Psoas muscle (tissue), 8 donors: Measurements from ENCODE around the gene GJA4. TPM values are rescaled to one million over a fixed set of nuclear protein-coding genes. Genes with fewer than 3 reads are reported as not detected.

Experiments
- ATAC-seq, 4 donors: fragments of 200-7000 bp; cut with Tn5 transposase; one replicate each; pipeline ENCODE4 v1.9.1; 2020; ENCODE audit warnings: moderate library complexity in 3 of 4, mild to moderate bottlenecking in 2 of 4
- DNase-seq, 2 donors: peaks; one replicate each; pipeline ENCODE4 v3.0.0-alpha.2; 2020
- H3K27ac ChIP-seq: fragments of 200-600 bp; one replicate; pipeline ENCODE4 v1.8.0; 2022
- H3K27me3 ChIP-seq, 3 donors: fragments of 200-600 bp in 1 of 3; one replicate each; pipeline versions ENCODE4 v1.6.1 to v1.8.0; 2013 to 2022; ENCODE audit warnings: low read length in 2 of 3, mild to moderate bottlenecking in 2 of 3, moderate library complexity in 1 of 3; ENCODE audit not compliant: insufficient read depth in 3 of 3
- H3K36me3 ChIP-seq, 2 donors: fragments of 200-600 bp in 1 of 2; one replicate each; pipeline versions ENCODE4 v1.6.1 to v1.8.0; 2013 to 2022; ENCODE audit warnings: low read depth in 1 of 2, mild to moderate bottlenecking in 1 of 2, moderate library complexity in 1 of 2; ENCODE audit not compliant: insufficient read depth in 1 of 2
- H3K4me1 ChIP-seq: fragments of 200-600 bp; one replicate; pipeline ENCODE4 v1.8.0; 2022
- H3K4me3 ChIP-seq: fragments of 200-600 bp; one replicate; pipeline ENCODE4 v1.8.0; 2022; ENCODE audit warnings: mild to moderate bottlenecking
- H3K9me3 ChIP-seq: fragments of 200-600 bp; one replicate; pipeline ENCODE4 v1.8.0; 2022
- WGBS, 3 donors: extraction: QIAGEN DNeasy Blood & Tissue Kit; methylation state at CpG; one replicate each; pipeline versions ENCODE4 v1.1.6 to v1.1.7; 2013; 5-methylcytosine and 5-hydroxymethylcytosine counted together
- intact Hi-C, 2 donors: fragments of 100-400 bp; cut with DNase I; formaldehyde crosslinking; loops; one replicate each; pipeline versions ENCODE4 v1.11.0 to v1.14.2; 2022
- polyA plus RNA-seq, 3 donors: library from polyadenylated mRNA; stranded (reverse); fragments of 200-250 nt; gene quantifications; one replicate each; pipeline ENCODE4 v1.2.3, GENCODE V29; 2013
- total RNA-seq, 4 donors: library from RNA; stranded (reverse); fragmentation: NEBNext Ultra II Directional in 2 of 4; extraction: Animal tissue kit (Norgen Biotek cat#: 25700) in 2 of 4; gene quantifications; one replicate each; pipeline versions ENCODE4 v1.2.1 to v1.2.4, GENCODE V29; 2021 to 2023
- TF ChIP-seq, protein P1 (sequence below): fragments of 200-600 bp; IDR thresholded peaks from one replicate; pipeline ENCODE4 v1.8.0; 2022; ENCODE audit warnings: antibody characterized with exemption
- donor health status: healthy with polysubstance abuse.
- donor health status: DM: no; HTN: no; CAD: no; lungs with moderate emphysema.
- donor health status: Bipolar disorder and iron deficiency.
- donor health status: healthy.
- donor health status: DM: yes; HTN: yes; CAD: no.
- donor health status: DM: no; HTN: no; CAD: no.
- donor health status: DM: no; HTN: no; CAD: no.
- donor health status: DM: yes; HTN: yes; CAD: no.

Gene GJA4
- total and polyA plus RNA-seq, 7 donors, result 9.1 to 19.7 (median 11.6) TPM

DNA sequence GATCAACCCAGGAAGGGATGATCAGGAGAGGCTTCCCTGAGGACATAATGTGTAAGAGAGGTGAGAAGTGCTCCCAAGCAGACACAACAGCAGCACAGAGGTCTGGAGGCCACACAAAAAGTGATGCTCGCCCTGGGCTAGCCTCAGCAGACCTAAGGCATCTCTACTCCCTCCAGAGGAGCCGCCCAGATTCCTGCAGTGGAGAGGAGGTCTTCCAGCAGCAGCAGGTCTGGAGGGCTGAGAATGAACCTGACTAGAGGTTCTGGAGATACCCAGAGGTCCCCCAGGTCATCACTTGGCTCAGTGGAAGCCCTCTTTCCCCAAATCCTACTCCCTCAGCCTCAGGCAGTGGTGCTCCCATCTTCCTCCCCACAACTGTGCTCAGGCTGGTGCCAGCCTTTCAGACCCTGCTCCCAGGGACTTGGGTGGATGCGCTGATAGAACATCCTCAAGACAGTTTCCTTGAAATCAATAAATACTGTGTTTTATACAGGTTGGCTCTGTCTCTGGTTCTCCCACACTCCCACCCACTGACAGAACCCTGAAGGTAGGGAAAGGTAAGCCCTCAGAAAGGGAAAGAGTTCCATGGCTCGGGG, 6.8 kb upstream of the GJA4 start:
- Histone ChIP-seq H3K36me3 (no peaks in the 10 kb centered on the region), H3K27me3 (peaks cover 0 to 25% (median 15%) of the 10 kb centered on the region in 3 donors), H3K4me1 (peaks cover 7% of the 10 kb centered on the region), H3K4me3 (no peak overlapping the region), H3K27ac (no peak overlapping the region), H3K9me3 (no peaks in the 10 kb centered on the region)
- ATAC-seq (no peak), DNase-seq (no peak)
- intact Hi-C loops, result loop anchor here (1.0 to 5.0 kb wide), 4 partner anchors 66 to 81 kb away; no protein-coding TSS in a partner anchor
- TF ChIP-seq, protein P1, sequence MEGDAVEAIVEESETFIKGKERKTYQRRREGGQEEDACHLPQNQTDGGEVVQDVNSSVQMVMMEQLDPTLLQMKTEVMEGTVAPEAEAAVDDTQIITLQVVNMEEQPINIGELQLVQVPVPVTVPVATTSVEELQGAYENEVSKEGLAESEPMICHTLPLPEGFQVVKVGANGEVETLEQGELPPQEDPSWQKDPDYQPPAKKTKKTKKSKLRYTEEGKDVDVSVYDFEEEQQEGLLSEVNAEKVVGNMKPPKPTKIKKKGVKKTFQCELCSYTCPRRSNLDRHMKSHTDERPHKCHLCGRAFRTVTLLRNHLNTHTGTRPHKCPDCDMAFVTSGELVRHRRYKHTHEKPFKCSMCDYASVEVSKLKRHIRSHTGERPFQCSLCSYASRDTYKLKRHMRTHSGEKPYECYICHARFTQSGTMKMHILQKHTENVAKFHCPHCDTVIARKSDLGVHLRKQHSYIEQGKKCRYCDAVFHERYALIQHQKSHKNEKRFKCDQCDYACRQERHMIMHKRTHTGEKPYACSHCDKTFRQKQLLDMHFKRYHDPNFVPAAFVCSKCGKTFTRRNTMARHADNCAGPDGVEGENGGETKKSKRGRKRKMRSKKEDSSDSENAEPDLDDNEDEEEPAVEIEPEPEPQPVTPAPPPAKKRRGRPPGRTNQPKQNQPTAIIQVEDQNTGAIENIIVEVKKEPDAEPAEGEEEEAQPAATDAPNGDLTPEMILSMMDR, result no peak
- WGBS, 3 donors, result 61 to 68% (median 63%) methylated on average over 4 of the region's 4 CpGs

GRCh38 chr1:34786521-34787325, 6.1 kb upstream of the GJA4 start:
- intact Hi-C loops, result loop anchor here (1.0 to 5.0 kb wide), 4 partner anchors 66 to 81 kb away; no protein-coding TSS in a partner anchor
- ATAC-seq (peak; percentile 74 to 89 (median 78)), DNase-seq (peak; percentile 44 to 67)
- TF ChIP-seq, protein P1, result peak; percentile 83
- Histone ChIP-seq H3K9me3 (no peaks in the 10 kb centered on the region), H3K4me1 (peaks cover 7% of the 10 kb centered on the region), H3K27ac (no peak overlapping the region), H3K36me3 (no peaks in the 10 kb centered on the region), H3K4me3 (no peak overlapping the region), H3K27me3 (peaks cover 0 to 17% (median 9%) of the 10 kb centered on the region in 3 donors)
- WGBS, 3 donors, result 44 to 50% (median 45%) methylated on average over 14 of the region's 14 CpGs

GRCh38 chr1:34787461-34788420, 5.1 kb upstream of the GJA4 start:
- H3K4me3 ChIP-seq, result no peak overlapping the region
- intact Hi-C loops, result loop anchor here (2.0 to 5.0 kb wide), 3 partner anchors 65 to 80 kb away; no protein-coding TSS in a partner anchor
- H3K9me3 ChIP-seq, result no peaks in the 10 kb centered on the region
- no peaks in the 10 kb centered on the region for H3K36me3 ChIP-seq
- ATAC-seq (peak in 2 of 4 donors; percentile 12 to 51), DNase-seq (no peak)
- TF ChIP-seq, protein P1, result no peak
- H3K27me3 ChIP-seq, result peaks cover 0 to 7% (median 2%) of the 10 kb centered on the region in 3 donors
- H3K4me1 ChIP-seq, result peaks cover 7% of the 10 kb centered on the region
- no peak overlapping the region for H3K27ac ChIP-seq
- 34 to 41% (median 38%) methylated on average over 8 to 9 of the region's 9 CpGs for WGBS, 3 donors

DNA sequence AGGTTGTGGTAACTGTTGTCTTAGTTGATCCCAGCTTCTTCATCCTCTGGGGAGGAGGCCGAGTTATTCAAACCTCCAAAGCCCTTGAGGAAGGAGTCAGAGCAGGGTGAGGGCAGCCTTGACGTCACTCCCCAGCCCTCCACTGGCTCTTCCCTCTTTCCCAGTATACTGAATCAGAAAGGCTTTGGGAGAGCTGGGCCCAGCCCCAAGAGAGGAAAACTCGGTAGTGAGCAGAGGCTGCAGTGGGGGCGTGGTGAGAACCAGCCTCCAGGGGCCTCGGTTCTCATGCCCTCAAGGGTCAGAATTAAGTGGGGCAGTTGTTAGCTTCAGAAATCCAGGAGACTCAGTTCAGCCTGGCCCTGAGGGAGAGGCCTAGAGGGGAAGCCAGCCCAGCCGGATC, 1.8 kb upstream of the GJA4 start:
- 62 to 64% (median 62%) methylated on average over 6 of the region's 6 CpGs for WGBS, 3 donors
- Histone ChIP-seq H3K27ac (peak overlapping the region; percentile 23), H3K4me1 (peaks cover 7% of the 10 kb centered on the region), H3K36me3 (peaks cover 0 to 19% of the 10 kb centered on the region in 2 donors), H3K4me3 (no peak overlapping the region), H3K27me3 (peaks cover 0 to 4% (median 0%) of the 10 kb centered on the region in 3 donors), H3K9me3 (no peaks in the 10 kb centered on the region)
- ATAC-seq (peak in 1 of 4 donors; percentile 12), DNase-seq (no peak)
- intact Hi-C loops, result no loop called here
- TF ChIP-seq, protein P1, result no peak
